RWPE1 (cell line): Measurements from ENCODE around the gene ATP9A.

ENCODE experiments used
- CTCF ChIA-PET: fragments of 350-600 bp; sonication (Branson Sonifier 250); formaldehyde crosslinking; extraction: SDS; loops from one replicate; lab custom pipeline; 2021; lab: Yijun Ruan, JAX
- POLR2A ChIA-PET: fragments of 400-600 bp; formaldehyde crosslinking; extraction: SDS; loops from one replicate; lab custom pipeline; 2020; ENCODE audit warnings: antibody characterized with exemption; ENCODE audit not compliant: low non-redundant PET; lab: Yijun Ruan, JAX
- DNase-seq: peaks from one replicate; pipeline ENCODE4 v3.0.0; 2012; ENCODE audit warnings: low spot score
- H3K27ac ChIP-seq: fragments of 450-650 bp; 2 replicates; pipeline ENCODE4 v1.5.1; 2017
- CTCF ChIP-seq: fragments of 450-650 bp; conservative IDR thresholded peaks from 2 replicates; pipeline ENCODE4 v1.5.1; 2017; ENCODE audit warnings: low read depth, mild to moderate bottlenecking

ATP9A gene

GRCh38 chr20:51549474-51549873 lies 218.7 kb downstream of the ATP9A start:
- H3K27ac ChIP-seq = no peak overlapping the region
- no peak for DNase-seq
- TF ChIP-seq CTCF = no peak
- ChIA-PET POLR2A (no interaction called here), CTCF (interaction anchor here (0.6 to 1.0 kb wide), 4 partner anchors 11 to 164 kb away, joined by 3 to 4 read pairs (median 3); no protein-coding TSS in a partner anchor)

GRCh38 chr20:51547951-51548350 lies 220.2 kb downstream of the ATP9A start:
- DNase-seq = no peak
- TF ChIP-seq CTCF = no peak
- H3K27ac ChIP-seq = no peak overlapping the region
- ChIA-PET POLR2A (no interaction called here), CTCF (interaction anchor here (0.6 to 1.9 kb wide), 2 partner anchors 15 to 57 kb away, joined by 3 to 6 read pairs; no protein-coding TSS in a partner anchor)
